CD4-positive, alpha-beta T cell treated with Interferon gamma for 1 hour (primary cell): ENCODE data around the gene PDE12.

Experiments used
- DNase-seq: peaks from one replicate; pipeline ENCODE4 v3.0.0-alpha.2; 2020

Gene PDE12

GRCh38 chr3:57555738-57556458 is at the start of gene PDE12:
Gene PDE12, plus strand, starts transcription at chr3:57556274. Its CDS starts 106 bp downstream, at chr3:57556380.
- peak; percentile 84 for DNase-seq

DNA sequence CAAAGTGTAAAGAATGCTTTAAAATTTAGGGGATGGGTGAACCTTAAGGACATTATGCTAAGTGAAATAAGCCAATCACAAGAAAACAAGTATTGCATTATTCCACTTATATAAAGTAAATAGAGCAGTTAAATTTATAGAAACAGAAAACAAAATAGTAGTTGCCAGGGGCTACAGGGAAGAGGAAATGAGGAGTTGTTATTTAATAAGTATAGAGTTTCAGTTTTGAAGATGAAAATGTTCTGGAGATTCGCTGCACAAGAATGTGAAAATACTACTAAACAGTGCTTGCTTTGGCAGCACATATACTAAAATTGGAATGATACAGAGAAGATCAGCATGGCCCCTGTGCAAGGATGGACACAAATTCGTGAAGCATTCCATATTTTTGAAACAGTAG is 43.9 kb upstream of the PDE12 start:
- DNase-seq, result no peak

GRCh38 chr3:57518276-57518915 is 37.7 kb upstream of the PDE12 start:
- no peak for DNase-seq

DNA sequence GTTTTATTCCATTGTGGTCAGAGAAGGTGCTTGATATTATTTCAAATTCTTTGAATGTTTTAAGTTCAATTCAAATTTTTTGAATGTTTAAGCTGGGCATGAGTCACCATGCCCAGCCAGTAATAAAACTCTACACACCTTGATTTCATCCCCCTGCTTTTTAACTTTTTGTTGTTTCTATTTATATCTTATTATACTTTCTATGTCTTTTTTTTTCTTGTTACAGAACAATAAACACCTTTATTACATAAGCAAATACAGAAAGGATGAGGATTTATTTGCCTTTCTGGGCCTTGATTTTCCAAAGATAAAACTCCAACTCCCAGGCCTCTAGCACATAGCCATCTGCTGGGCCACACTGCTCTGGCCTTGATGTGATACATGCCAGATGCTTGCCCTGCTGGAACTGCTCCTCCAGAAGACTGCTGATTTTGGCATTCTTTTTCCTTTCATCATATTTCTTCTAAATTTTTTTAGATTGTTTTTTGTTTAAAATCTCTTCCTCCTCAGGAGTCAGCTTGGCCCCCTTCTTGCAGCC is 25.9 kb upstream of the PDE12 start:
- DNase-seq, result no peak

DNA sequence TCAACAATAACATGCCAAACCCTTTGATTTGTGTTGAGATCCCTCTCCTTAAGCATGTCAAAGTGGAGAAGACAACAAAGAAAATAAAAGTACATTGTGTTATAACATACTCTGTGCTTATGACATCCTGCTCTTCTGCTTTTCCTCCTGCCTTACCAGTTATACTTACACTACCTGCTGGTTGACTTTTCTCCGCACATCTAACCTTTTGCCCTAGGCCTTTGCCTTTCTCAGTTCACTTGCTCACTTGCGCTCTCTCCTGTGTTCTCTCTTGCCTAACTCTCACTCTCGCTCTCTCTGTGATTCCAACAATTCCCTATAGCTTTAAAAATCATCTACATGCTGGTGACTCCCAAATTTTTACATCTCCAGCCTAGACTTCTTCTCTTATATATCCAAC is 17.6 kb upstream of the PDE12 start:
- no peak for DNase-seq

GRCh38 chr3:57544181-57545125 is 11.6 kb upstream of the PDE12 start, which contains the start of gene DNAH12:
Gene DNAH12, minus strand, starts transcription at chr3:57544344. Its CDS starts 1,474 bp downstream, at chr3:57542870.
- no peak for DNase-seq

- DNase-seq, result no peak
Measured at GRCh38 chr3:57545636-57546268, 10.3 kb upstream of the PDE12 start.

GRCh38 chr3:57546616-57547015 is 9.5 kb upstream of the PDE12 start:
- no peak for DNase-seq

DNA sequence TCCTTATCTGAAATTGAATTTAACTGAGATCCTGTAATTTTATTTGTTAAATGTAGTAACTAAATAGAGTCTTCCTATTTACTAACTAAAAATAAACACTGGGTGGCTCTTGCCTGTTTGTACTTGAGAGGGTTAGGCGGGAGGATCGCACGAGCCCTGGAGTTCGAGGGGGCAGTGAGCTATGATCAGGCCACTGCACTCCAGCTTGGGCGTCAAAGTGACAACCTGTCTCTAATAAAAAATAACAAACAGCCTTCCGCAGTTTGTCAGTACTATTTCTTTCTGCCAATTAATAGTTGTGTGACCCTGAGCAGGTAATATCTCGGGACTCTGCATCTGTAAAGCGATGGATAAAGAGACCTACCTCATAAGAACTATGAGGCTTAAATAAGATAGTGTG is 768 bp upstream of the PDE12 start:
- DNase-seq, result no peak

DNA sequence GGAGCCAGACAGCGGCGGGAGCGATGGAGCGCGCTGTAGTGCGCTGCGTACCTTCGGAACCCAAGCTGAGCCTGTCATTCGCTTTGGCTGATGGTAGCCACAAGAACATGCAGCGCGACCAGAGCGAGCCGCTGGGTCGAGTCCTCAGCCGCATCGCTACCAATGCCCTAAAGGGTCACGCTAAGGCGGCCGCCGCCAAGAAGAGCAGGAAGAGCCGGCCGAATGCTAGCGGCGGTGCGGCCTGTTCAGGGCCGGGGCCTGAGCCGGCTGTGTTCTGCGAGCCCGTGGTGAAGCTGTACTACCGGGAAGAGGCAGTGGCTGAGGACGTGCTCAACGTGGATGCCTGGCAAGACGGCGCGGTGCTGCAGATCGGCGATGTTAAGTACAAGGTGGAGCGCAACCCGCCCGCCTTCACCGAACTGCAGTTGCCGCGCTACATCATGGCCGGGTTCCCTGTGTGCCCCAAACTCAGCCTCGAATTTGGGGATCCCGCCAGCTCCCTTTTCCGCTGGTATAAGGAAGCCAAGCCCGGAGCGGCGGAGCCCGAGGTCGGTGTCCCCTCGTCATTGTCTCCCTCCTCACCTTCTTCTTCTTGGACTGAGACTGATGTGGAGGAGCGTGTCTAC is 498 bp downstream of the PDE12 start:
- peak; percentile 30 for DNase-seq

DNA sequence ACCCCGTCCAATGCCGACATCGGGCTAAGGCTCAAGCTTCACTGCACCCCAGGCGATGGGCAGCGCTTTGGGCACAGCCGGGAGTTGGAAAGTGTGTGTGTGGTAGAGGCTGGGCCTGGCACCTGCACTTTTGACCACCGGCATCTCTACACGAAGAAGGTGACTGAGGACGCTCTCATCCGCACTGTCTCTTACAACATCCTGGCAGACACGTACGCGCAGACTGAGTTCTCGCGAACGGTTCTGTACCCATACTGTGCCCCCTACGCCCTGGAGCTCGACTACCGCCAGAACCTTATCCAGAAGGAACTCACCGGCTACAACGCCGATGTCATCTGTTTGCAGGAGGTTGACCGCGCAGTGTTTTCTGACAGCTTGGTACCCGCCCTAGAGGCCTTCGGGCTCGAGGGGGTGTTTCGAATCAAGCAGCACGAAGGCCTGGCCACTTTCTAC is 1.0 kb downstream of the PDE12 start:
- peak; percentile 28 for DNase-seq

DNA sequence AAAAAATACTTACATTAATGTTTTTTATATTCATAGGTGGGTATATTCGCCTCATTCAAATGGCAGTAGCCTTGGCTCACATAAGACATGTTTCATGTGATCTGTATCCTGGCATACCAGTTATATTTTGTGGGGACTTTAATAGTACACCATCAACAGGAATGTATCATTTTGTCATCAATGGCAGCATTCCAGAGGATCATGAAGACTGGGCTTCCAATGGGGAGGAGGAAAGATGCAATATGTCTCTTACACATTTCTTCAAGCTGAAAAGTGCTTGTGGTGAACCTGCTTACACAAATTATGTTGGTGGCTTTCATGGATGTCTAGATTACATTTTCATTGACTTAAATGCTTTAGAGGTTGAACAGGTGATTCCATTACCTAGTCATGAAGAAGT is 3.5 kb downstream of the PDE12 start:
- DNase-seq, result no peak

DNA sequence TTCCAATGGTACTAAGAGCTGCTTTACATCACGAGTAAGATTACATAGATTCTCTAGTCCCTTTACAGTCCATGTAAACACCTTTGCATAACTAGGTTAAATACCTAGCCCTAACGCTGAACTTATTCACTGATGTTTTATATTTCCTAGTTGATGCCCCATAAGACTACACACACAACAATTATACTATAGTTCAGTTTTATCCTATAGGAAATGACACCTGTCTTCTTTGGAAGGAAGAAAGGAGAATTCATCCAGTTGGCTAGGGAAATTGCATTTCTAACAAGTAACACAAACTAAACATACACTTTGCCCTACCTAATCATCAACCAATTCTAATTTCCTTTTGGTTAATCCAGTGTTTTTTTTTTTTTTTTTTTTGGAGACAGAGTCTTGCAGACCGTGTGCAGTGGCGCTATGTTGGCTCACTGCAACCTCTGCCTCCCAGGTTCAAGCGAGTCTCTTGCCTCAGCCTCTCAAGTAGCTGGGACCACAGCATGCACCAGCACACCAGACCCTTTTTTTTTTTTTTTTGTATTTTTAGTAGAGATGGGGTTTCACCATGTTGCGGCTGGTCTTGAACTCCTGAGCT is 13.9 kb downstream of the PDE12 start:
- no peak for DNase-seq

DNA sequence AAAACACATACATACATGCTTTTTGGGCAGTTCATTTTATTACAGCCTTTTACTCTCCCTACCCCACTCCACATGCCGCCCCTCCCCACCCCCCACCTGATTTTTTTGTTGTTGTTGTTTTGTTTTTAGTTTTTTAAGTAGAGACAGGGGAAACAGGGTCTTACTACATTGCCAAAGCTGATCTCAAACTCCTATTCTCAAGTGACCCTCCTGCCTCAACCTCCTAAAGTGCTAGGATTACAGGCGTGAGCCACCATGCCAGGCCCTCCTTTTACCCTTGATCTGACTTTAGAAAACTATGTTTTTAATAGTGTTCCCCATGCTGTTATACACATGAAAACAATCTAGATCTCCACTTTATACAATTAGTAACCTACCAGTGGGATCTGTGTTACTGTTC is 14.8 kb downstream of the PDE12 start:
- DNase-seq, result no peak

GRCh38 chr3:57572096-57572495 is 16.0 kb downstream of the PDE12 start:
- no peak for DNase-seq

- DNase-seq, result no peak
Measured at GRCh38 chr3:57575966-57576626, 20.0 kb downstream of the PDE12 start.

DNA sequence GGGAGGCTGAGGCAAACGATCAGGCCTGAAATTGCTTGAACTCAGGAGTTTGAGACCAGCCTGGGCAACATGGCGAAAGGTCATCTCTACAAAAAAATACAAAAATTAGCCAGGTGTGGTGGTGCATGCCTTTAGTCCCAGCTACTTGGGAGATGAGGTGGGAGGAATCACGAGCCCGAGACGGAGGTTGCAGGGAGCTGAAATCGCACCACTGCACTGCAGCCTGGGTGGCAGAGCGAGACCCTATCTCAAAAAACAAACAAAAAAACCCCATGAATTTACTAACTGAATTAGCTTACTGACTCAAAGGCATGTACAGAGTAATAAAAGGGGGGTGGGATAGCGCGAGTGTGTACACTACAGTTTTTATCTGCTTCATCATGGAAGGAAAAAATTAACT is 21.7 kb downstream of the PDE12 start:
- no peak for DNase-seq

GRCh38 chr3:57582474-57583168 is 26.5 kb downstream of the PDE12 start:
- no peak for DNase-seq

GRCh38 chr3:57583544-57583943 is 27.5 kb downstream of the PDE12 start:
- DNase-seq, result no peak

DNA sequence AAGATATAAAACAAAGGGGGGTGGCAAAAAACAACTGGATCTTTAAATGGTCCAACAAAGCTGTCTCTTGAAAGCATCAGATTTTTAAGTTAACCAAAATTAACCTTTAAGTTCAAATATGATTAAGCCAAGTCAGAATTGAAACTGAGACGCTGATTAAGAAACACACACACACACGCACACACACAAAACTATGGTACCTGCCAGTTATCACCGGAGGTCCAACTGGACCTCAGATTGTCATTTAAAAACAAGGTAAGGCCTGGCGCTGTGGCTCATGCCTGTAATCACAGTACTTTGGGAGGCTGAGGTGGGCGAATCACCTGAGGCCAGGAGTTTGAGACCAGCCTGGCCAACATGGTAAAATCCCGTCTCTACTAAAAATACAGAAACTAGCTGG is 30.7 kb downstream of the PDE12 start:
- no peak for DNase-seq
